IPS-18c (cell line): ENCODE data around the gene GPC2.
"Not testable (repeated sequence)": the region's sequence is repeated elsewhere in the genome, so short reads cannot be mapped to it uniquely, and the experiment has no call there.

Source experiments
- H3K4me3 ChIP-seq: 2 replicates; pipeline ENCODE4 v1.7.0; 2013; ENCODE audit warnings: low read depth, mild to moderate bottlenecking, low read length, moderate library complexity; ENCODE audit not compliant: insufficient read depth
- H3K9me3 ChIP-seq: one replicate; pipeline ENCODE4 v1.6.1; 2013; ENCODE audit warnings: mild to moderate bottlenecking, low read length, moderate library complexity; ENCODE audit not compliant: control insufficient read depth, insufficient read depth

The GPC2 gene

DNA sequence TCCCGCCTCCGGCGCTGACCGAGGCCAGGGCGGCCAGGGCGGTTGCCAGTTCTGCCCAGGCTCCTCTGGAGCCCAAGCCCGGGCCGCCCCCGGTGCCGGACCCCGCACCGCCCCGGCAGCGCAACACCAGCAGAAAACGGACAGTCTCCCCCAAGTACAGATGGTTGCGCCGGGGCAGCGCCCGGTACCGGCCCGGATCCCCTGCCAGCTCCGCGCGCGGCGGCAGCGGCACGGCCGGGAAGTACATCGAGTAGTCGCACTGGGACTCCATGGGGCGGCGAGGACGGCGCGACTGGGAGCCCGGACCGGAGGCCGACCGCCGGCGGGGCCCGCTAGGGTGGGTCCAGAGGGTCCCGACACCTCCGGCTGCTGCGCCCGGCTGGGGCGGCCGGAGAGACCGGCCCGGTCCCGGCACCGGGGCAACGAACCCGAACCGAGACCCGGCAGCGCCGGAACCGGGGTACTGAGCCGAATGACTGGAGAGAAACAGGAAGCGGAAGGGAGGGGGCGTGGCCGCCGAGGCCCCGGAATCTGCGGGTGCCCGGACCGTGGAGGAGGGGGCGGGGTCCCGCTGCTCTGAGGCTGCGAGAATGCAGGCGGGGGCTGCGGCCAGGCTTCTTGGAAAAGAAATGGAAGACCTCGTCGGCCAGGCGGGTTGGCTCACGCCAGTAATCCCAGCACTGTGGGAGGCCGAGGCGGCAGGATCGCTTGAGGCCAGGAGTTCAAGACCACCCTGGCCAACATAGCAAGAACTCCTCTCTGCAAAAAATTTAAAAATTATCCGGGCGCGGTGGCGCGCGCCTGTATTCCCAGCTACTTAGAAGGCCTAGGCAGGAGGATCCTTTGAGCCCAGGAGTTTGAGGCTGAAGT lies 18.7 kb downstream of the GPC2 start, which contains the start of gene TRAPPC14:
TRAPPC14 (minus strand) TSS at position 495 of the 870 bp plus-strand sequence; CDS start at position 271, 224 bp downstream.
- H3K9me3 ChIP-seq: no peaks in the 10 kb centered on the region
- peak within 1 kb of the TSS; percentile 94 for H3K4me3 ChIP-seq

DNA sequence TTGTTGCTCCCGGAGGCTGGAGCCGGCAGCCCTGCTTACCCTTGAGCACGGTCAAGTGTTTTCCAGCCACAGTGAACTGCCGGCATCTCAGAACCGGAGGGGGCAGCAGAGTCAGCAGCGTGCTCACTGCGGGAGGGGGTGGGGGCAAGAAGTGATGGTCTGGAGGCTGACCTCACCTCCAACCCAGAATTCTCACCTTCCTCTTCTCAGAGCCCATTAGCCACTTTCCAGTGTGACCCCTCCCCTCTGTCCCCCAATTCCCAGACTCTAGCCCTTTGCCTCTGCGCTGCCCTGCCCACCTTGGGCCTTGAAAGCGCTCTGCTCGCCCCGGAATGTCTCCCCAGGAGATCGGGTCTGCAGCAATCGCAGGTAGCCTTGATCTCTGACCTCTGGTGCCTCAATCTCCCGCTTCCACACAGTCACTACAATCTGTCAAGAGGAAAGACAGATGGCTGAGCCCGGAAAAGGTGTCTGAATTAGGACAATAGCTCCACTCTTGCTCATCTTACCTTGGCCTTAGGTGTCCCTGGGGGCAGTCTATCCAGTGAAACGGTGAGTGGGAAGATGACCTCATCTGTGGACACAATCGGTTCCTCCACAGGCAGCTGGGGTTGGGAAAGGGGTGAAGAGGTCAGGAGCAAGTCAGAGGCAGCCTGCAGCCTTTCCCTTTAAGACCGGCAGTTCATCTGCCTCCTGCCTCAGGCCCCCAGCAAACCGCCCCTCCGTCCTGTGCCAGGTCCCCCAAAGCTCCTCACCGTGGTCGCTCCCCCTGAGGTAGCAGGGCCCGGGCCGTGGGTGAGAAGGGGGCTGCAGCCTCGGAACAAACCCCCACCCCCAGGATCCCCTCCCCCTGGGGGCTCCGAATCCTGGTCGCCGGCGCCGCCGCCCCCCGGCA lies 19.6 kb downstream of the GPC2 start:
- Histone ChIP-seq H3K4me3 (peak overlapping the region; percentile 94), H3K9me3 (no peaks in the 10 kb centered on the region)

DNA sequence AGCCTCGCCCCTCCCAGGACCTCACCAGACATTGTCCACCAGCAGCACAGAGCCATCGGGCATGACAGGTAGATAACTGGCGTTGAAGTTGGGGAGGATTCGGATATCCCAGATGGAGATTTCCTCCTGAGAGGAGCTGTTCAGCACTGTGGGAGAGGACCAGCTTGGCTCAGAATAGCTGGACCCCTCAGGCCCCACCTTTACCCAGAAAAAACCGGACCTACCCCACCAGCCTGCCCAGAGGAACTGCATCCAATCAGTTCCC lies 20.2 kb downstream of the GPC2 start:
- Histone ChIP-seq H3K4me3 (no peak overlapping the region), H3K9me3 (no peaks in the 10 kb centered on the region)

DNA sequence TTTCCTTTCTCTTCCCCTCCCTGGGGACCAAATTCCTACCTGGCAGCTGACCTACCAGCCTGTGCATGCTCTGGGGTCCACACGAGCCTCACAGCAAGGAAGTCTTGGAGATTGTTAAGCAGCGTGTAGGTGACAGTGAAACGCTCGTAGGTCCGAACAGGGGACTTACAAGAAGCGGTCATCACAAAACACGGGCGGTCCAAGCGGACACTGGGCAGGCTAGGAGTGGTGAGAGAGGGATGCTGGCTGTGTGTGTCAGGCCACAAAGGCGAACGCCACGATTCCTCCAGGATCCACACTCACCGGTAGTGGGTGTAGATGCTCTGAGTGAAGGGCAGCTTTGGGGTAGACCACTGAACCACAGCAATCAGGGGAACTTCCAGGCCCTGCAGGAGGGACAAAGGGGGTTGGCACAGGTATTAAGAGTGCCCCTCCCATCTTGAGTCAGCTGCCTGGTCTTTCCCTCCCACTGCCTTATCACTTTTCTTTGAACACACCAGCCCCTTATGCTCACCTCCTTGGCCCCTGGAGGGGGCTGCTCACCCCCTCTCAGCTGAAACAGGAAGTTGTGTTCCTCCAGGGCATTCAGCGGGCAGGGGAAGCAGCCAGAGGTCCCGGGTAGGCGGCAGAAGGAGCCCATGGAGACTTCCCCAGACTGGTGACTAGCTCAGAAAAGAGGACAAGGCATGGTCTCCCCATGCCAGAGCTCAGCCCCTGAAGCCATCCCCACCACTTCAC lies 20.7 kb downstream of the GPC2 start:
- H3K4me3 ChIP-seq: no peak overlapping the region

DNA sequence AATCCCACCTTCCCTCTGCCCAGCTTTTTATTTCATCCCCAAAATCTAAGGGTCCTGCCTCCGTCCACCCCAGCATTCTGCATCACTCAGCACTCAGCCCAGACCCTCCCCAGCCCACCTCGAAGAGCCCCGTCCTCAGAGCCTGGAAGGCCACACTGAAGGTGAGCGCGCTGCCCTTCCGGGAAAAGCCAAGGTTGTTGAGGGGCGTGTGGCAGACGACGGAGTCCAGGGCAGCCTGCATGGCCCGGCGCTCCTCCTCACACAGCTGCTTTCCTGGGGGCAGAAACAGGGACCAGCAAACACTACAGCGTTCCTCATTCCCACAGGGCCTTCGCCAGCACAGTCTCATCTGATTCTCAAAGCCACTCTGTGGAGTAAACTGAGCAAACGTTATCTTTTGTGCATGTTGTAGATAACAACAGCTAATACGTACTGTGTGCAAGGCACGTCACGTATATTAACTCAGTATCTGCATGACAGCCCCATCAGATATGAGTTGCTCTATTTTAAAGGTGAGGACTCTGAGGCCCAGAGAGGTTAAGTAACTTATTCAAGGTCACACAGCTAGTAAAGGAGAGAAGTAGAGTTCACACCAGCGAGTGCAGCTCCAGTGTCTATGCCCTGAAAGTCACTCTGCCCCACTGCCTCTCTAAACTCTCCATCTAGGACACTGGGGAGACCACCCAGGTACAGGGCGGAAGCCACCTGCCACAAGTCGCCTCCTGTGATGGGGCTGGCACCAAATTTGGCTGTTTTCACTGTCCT lies 21.4 kb downstream of the GPC2 start:
- Histone ChIP-seq H3K4me3 (no peak overlapping the region), H3K9me3 (peaks cover 1% of the 10 kb centered on the region)

More for the DNA sequence above, 20.7 kb downstream of the GPC2 start:
- H3K9me3 ChIP-seq: no peaks in the 10 kb centered on the region

DNA sequence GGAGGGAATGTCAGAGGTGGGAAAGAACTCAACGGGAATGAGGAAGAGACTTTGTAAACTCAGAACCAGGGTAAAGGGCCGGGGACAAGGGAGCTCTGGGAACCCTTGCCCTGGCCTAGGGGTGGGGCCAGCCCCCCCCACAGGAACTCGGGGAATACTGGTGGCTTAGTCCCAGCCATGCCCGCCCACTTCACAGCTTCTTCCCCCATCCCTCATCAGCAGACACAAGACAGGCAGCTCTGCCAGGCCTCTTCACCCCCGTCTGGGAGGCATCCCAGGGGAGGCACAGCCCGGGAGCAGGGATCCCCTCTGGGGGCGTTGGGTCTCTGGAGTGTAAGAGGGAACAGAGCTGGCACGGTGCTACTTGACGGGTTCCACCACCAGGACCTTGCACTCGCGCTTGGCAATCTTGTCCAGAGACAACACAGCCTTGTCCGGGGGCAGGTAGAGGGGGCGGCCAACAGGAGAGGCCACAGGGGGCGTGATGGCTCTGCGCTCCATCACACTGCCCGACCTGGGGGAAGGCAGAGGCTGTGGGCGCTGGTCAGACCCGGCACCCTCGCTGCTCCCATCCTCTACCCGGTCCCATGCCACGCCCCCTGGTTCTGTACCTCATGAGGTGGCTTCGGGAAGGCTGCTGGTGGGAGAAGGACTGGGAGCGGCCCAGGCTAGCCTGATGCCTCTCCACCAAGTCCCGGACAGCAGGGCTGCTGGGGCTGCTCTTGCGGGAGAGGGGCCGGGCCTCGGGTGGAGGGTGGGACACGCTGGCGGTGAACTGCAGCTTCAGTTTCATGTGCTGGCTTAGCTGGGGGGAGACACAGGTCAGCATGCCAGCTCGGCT lies 22.3 kb downstream of the GPC2 start:
- no peak overlapping the region for H3K4me3 ChIP-seq
- peaks cover 2% of the 10 kb centered on the region for H3K9me3 ChIP-seq

DNA sequence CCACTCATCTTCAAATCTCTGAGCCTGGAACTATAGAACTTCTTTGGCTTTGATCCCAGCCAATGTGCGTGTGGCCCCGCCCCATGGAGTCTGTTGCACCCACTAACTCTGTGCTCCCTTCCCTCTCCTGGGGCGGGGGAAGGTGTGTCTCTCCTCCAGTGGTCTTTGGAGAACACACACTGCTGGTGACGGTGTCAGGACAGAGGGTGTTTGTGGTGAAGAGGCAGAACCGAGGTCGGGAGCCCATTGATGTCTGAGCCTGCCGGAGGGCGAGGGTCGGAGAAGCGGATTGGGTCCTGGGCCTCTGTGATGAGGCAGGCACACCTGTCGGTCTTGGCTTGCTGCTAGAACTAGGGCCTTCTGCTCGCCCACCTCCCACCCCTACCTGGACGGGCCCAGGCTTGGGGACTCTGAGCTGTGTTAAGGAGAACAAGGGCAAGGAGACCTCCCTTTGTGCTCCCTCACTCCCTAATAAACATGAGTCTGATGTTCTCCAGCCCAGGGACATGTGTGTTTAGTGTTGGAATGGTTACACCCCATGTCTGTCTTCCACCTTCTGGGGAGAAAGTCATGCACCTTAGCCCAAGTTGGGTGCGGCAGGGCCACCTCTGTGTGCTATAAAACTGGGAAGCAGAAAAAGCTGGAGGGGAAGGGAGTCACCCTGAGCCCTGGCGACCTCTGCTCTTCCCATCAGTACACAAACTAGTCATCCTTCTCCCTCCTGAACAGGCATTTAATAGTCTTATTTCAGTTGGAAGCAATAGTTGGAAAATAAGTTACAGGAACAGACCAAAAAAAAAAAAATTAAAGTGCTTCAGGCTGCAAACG lies 23.3 kb downstream of the GPC2 start:
- H3K4me3 ChIP-seq: no peak overlapping the region

DNA sequence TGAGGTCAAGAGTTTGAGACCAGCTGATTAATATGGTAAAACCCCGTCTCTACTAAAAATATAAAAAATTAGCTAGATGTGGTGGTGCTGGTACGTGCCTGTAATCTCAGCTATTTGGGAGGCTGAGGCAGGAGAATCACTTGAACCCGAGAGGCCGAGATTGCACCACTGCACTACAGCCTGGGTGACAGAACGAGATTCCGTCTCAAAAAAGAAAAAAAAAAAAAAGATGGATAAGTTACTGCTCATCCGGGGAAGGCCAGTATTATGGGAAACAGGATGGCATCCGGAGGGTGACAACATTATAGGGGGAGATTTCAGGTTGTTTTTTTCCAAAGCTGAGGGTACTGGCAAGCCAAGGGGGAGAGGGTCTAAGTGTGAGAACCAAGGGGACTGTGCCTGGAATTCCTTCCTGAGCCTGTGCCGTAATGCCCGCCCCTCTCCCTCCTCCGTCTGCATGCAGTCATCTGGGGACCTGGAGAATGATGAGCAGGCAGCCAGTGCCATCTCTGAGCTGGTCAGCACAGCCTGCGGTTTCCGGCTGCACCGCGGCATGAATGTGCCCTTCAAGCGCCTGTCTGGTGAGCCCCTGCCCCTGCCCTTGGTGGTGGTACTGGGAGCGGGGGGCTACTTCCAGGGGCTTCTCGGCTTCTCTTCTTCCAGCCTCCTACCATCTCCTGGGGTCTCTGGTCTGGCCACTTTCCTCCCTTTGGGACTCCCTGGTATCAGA lies 24.1 kb downstream of the GPC2 start:
- Histone ChIP-seq H3K9me3 (peaks cover 2% of the 10 kb centered on the region), H3K4me3 (no peak overlapping the region)

More for the DNA sequence above, 23.3 kb downstream of the GPC2 start:
- H3K9me3 ChIP-seq: peaks cover 2% of the 10 kb centered on the region

DNA sequence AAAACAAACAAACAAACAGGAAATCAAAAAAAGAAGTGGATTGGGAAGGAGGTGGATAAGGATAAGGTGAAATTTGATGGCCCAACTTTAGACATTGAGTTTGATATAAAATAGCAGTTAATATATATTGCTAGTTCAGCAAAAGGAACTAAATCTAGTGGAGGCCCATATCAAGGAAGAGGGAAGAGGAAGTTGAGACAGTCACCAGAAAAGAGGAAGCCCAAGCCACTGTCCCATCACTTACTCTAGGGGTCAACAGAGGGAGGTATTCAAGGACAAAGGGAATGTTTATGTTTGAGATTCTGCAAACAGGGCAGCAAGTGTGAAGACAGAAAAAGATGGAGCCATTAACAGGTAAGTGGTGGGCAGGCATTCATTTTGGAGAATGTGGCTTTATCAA lies 24.8 kb downstream of the GPC2 start:
- H3K9me3 ChIP-seq: peaks cover 2% of the 10 kb centered on the region
- H3K4me3 ChIP-seq: no peak overlapping the region

DNA sequence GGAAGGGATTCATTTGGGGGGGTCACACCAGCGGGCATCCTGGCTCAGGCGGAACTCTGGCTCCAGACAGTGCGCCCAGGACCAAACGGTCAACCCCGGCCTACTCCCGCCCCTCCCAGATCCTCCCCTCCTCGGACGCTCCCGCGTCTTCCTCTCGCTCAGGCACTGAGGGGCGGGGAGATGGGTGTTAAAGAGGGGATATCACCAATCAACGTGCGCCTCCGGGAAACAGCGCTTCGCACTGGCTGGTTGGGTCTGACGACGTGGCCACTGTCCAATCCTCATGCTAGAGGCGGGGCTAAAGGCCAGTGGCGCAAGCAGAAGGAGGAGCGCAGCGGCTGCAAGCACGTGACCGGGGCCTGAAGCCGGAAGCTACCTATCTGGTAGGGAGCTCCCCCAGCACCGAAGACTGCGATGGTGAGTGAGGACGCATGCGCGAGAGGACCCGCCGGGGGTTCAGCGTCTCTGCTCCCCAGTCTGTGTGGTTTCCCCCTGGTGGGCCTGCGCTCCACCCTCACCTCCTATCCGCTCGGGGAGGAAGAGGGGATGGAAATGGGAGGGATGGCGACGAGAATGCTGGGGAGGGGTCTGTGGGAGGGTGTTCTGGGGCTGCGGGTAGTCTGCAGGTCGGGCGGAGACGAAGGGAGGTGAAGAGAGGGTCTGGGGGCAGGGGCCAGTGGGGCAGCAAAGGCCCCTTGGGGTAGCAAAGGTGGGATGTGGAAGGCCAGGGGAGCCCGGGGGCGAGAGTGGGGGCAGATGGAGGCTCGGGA lies 28.4 kb downstream of the GPC2 start, which contains the start of gene LAMTOR4:
LAMTOR4 (plus strand) TSS at position 360 of the 770 bp plus-strand sequence; CDS start at position 415, 55 bp downstream.
- H3K9me3 ChIP-seq: peaks cover 2% of the 10 kb centered on the region
- H3K4me3 ChIP-seq: peak within 1 kb of the TSS; percentile 95

DNA sequence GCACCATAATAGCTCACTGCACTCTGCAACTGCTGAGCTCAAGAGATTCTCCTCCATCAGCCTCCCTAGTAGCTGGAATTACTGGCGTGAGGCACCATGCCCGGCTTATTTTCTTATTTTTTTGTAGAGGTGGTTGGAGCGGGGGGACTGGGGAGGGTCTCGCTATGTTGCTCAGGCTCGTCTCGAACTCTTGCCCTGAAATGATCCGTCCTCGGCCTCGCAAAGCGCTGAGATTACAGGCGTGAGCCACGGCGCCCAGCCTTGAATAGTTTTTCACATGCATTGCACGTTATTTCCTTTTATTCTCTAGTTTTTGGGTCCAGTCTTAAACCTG lies 29.0 kb downstream of the GPC2 start:
- Histone ChIP-seq H3K4me3 (peak overlapping the region; percentile 34), H3K9me3 (peaks cover 2% of the 10 kb centered on the region)

DNA sequence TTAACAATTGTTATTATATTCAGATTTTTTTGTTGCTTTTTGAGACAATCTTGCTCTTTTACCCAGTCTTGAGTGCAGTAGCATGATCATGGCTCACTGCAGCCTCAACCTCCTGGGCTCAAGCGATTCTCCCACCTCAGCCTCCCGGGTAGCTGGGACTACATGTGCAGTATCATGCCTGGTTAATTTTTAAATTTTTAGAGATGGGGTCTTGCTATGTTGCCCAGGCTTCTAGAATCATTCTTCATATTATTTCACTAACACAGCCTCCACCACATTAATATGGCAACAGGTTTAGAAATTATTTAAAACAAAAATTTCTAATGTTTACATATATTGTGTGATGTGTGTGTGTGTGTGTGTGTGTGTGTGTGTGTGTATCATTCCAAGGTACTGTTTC lies 29.9 kb downstream of the GPC2 start:
- H3K4me3 ChIP-seq: no peak overlapping the region
- peaks cover 2% of the 10 kb centered on the region for H3K9me3 ChIP-seq

DNA sequence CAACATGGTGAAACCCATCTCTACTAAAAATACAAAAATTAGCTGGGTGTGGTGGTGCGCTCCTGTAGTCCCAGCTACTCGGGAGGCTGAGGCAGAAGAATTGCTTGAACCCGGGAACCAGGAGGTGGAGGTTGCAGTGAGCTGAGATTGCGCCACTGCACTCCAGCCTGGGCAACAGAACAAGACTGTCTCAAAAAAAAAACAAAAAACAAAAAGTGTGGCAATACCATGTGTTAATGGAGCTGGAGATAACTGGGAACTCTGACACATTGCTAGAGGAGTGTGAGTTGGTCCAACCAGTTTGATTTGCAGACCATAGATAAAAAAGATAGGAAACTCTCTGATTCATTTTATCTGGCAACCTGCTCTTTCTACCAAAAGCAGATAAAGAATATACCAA lies 30.8 kb downstream of the GPC2 start:
- H3K9me3 ChIP-seq, H3K4me3 ChIP-seq: not testable (repeated sequence)

DNA sequence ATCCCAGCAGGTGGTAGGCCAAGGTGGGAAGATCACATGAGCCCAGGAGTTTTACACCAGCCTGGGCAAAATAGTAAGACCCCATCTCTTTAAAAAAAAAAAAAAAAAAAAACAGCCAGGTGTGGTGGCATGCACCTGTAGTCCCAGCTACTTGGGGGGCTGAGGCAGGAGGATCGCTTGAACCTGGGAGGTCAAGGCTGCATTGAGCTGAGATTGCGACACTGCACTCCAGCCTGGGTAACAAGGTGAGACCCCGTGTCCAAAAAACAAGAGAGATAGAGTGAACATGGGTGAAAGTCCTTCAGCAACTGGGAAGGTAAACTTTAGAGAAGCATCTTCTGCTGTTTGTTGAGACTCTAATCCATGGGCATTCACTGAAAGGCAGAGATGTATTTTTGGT lies 34.7 kb downstream of the GPC2 start:
- Histone ChIP-seq H3K9me3 (no peaks in the 10 kb centered on the region), H3K4me3 (no peak overlapping the region)
